Effector memory CD8-positive, alpha-beta T cell (primary cell): ENCODE results near the gene SERINC4.
"Not testable (repeated sequence)": the region's sequence is repeated elsewhere in the genome, so short reads cannot be mapped to it uniquely, and the experiment has no call there.

Source experiments
- ATAC-seq: fragments of 150-1000 bp; cut with Tn5 transposase; replicated peaks from 2 replicates; pipeline ENCODE4 v1.10.0; 2021; ENCODE audit warnings: mild to moderate bottlenecking, moderate library complexity
- DNase-seq, 3 experiments: peaks; one replicate each; pipeline ENCODE4 v3.0.0; 2021
- H3K27ac Mint-ChIP-seq, 2 donors: one replicate each; pipeline ENCODE4 v1.8.0; 2022; ENCODE audit warnings: mild to moderate bottlenecking in 2 of 2, mixed read lengths in 2 of 2, moderate library complexity in 2 of 2
- H3K27me3 Mint-ChIP-seq, 2 donors: one replicate each; pipeline ENCODE4 v1.8.0; 2022; ENCODE audit warnings: mixed read lengths in 2 of 2
- H3K36me3 Mint-ChIP-seq: one replicate; pipeline ENCODE4 v1.8.0; 2022; ENCODE audit warnings: mild to moderate bottlenecking, moderate library complexity, mixed read lengths; ENCODE audit not compliant: insufficient read depth
- H3K4me1 Mint-ChIP-seq, 2 donors: one replicate each; pipeline ENCODE4 v1.8.0; 2022; ENCODE audit warnings: low read depth in 2 of 2, mixed read lengths in 2 of 2
- H3K4me3 Mint-ChIP-seq, 2 donors: one replicate each; pipeline ENCODE4 v1.8.0; 2022; ENCODE audit warnings: mild to moderate bottlenecking in 2 of 2, mixed read lengths in 2 of 2, moderate library complexity in 2 of 2
- H3K9me3 Mint-ChIP-seq, 2 donors: one replicate each; pipeline ENCODE4 v1.8.0; 2022; ENCODE audit warnings: mixed read lengths in 2 of 2
- total RNA-seq, 9 experiments: gene quantifications; one replicate each; lab custom pipeline; 2026; lab: John Stamatoyannopoulos, UW

SERINC4 gene
- 0 to 0.63 (median 0.21) reads per million in 9 experiments for total RNA-seq

- ATAC-seq (no peak), DNase-seq (no peak)
- Mint-ChIP-seq H3K4me3 (peak within 1 kb of the TSS; percentile 98 to 99), H3K27me3 (no peaks in the 10 kb centered on the region), H3K4me1 (peaks cover 37 to 46% of the 10 kb centered on the region in 2 donors), H3K36me3 (peaks cover 70% of the 10 kb centered on the region), H3K9me3 (no peaks in the 10 kb centered on the region), H3K27ac (peak within 1 kb of the TSS; percentile 93 to 96)
These were observed at the start of gene SERINC4 for GRCh38 chr15:43799945-43800285. SERINC4 (minus strand) TSS chr15:43800220; CDS start chr15:43799986, 234 bp downstream.

GRCh38 chr15:43845421-43845820 is 45.4 kb upstream of the SERINC4 start:
- H3K36me3 Mint-ChIP-seq: peaks cover 54% of the 10 kb centered on the region
- H3K27me3 Mint-ChIP-seq: no peaks in the 10 kb centered on the region
- ATAC-seq (no peak), DNase-seq (no peak)
- H3K4me3 Mint-ChIP-seq: no peak overlapping the region
- H3K27ac Mint-ChIP-seq: peak overlapping the region in 1 of 2 donors; percentile 16
- H3K9me3 Mint-ChIP-seq: no peaks in the 10 kb centered on the region
- H3K4me1 Mint-ChIP-seq: no peaks in the 10 kb centered on the region

- peak overlapping the region; percentile 73 to 83 for H3K27ac Mint-ChIP-seq
- H3K4me1 Mint-ChIP-seq: peaks cover 25 to 32% of the 10 kb centered on the region in 2 donors
- peak overlapping the region; percentile 40 to 63 for H3K4me3 Mint-ChIP-seq
- H3K9me3 Mint-ChIP-seq, DNase-seq, H3K27me3 Mint-ChIP-seq, ATAC-seq: not testable (repeated sequence)
- H3K36me3 Mint-ChIP-seq: peaks cover 32% of the 10 kb centered on the region
These were observed 32.5 kb upstream of the SERINC4 start for GRCh38 chr15:43832485-43832884.

GRCh38 chr15:43831519-43832052 is 31.6 kb upstream of the SERINC4 start:
- Mint-ChIP-seq H3K4me1 (peaks cover 29 to 40% of the 10 kb centered on the region in 2 donors), H3K36me3 (peaks cover 30% of the 10 kb centered on the region), H3K4me3 (peak overlapping the region in 1 of 2 donors; percentile 63), H3K27ac (peak overlapping the region; percentile 73 to 83)
- H3K27me3 Mint-ChIP-seq, ATAC-seq, DNase-seq, H3K9me3 Mint-ChIP-seq: not testable (repeated sequence)

- H3K9me3 Mint-ChIP-seq, H3K27me3 Mint-ChIP-seq, DNase-seq, H3K27ac Mint-ChIP-seq, H3K4me3 Mint-ChIP-seq, ATAC-seq: not testable (repeated sequence)
- peaks cover 27% of the 10 kb centered on the region for H3K36me3 Mint-ChIP-seq
- H3K4me1 Mint-ChIP-seq: peaks cover 29 to 44% of the 10 kb centered on the region in 2 donors
These were observed 30.8 kb upstream of the SERINC4 start for GRCh38 chr15:43830691-43831275.

- H3K27me3 Mint-ChIP-seq, ATAC-seq, H3K9me3 Mint-ChIP-seq, DNase-seq: not testable (repeated sequence)
- H3K4me1 Mint-ChIP-seq: peaks cover 29 to 44% of the 10 kb centered on the region in 2 donors
- H3K27ac Mint-ChIP-seq: peak overlapping the region; percentile 79 to 96
- peaks cover 20% of the 10 kb centered on the region for H3K36me3 Mint-ChIP-seq
- peak overlapping the region; percentile 17 to 56 for H3K4me3 Mint-ChIP-seq
These were observed 30.0 kb upstream of the SERINC4 start for GRCh38 chr15:43829951-43830540.

GRCh38 chr15:43828061-43828657 is 28.1 kb upstream of the SERINC4 start:
- peak overlapping the region; percentile 88 to 99 for H3K4me3 Mint-ChIP-seq
- no peaks in the 10 kb centered on the region for H3K27me3 Mint-ChIP-seq
- no peaks in the 10 kb centered on the region for H3K9me3 Mint-ChIP-seq
- peaks cover 19% of the 10 kb centered on the region for H3K36me3 Mint-ChIP-seq
- ATAC-seq (no peak), DNase-seq (no peak)
- peak overlapping the region; percentile 93 to 96 for H3K27ac Mint-ChIP-seq
- H3K4me1 Mint-ChIP-seq: peaks cover 33 to 51% of the 10 kb centered on the region in 2 donors

GRCh38 chr15:43826508-43827341 is 26.7 kb upstream of the SERINC4 start, which contains the start of gene WDR76:
WDR76 (plus strand) TSS chr15:43827002; CDS start chr15:43827033, 31 bp downstream.
- H3K36me3 Mint-ChIP-seq: peaks cover 19% of the 10 kb centered on the region
- no peaks in the 10 kb centered on the region for H3K9me3 Mint-ChIP-seq
- H3K27ac Mint-ChIP-seq: peak within 1 kb of the TSS; percentile 93 to 96
- DNase-seq (peak; percentile 46 to 56 (median 49)), ATAC-seq (peak; percentile 61)
- no peaks in the 10 kb centered on the region for H3K27me3 Mint-ChIP-seq
- peaks cover 31 to 48% of the 10 kb centered on the region in 2 donors for H3K4me1 Mint-ChIP-seq
- peak within 1 kb of the TSS; percentile 98 to 99 for H3K4me3 Mint-ChIP-seq

- DNase-seq: no peak
- Mint-ChIP-seq H3K27me3 (no peaks in the 10 kb centered on the region), H3K27ac (peak overlapping the region; percentile 93 to 96), H3K4me1 (peaks cover 31 to 51% of the 10 kb centered on the region in 2 donors), H3K9me3 (no peaks in the 10 kb centered on the region), H3K4me3 (peak overlapping the region; percentile 98 to 99), H3K36me3 (peaks cover 19% of the 10 kb centered on the region)
- ATAC-seq: no peak
These were observed 26.0 kb upstream of the SERINC4 start for GRCh38 chr15:43826029-43826507.

- not testable (repeated sequence) for H3K27me3 Mint-ChIP-seq, ATAC-seq, DNase-seq, H3K9me3 Mint-ChIP-seq
- H3K36me3 Mint-ChIP-seq: peaks cover 21% of the 10 kb centered on the region
- peaks cover 31 to 51% of the 10 kb centered on the region in 2 donors for H3K4me1 Mint-ChIP-seq
- peak overlapping the region in 1 of 2 donors; percentile 75 for H3K27ac Mint-ChIP-seq
- H3K4me3 Mint-ChIP-seq: peak overlapping the region; percentile 98 to 99
These were observed 25.3 kb upstream of the SERINC4 start for GRCh38 chr15:43825305-43825704.

- ATAC-seq: peak; percentile 88
- H3K36me3 Mint-ChIP-seq: peaks cover 21% of the 10 kb centered on the region
- peak; percentile 83 to 88 (median 85) for DNase-seq
- H3K27ac Mint-ChIP-seq: peak within 1 kb of the TSS; percentile 96 to 99
- H3K27me3 Mint-ChIP-seq: no peaks in the 10 kb centered on the region
- peak within 1 kb of the TSS; percentile 98 to 99 for H3K4me3 Mint-ChIP-seq
- peaks cover 29 to 45% of the 10 kb centered on the region in 2 donors for H3K4me1 Mint-ChIP-seq
- no peaks in the 10 kb centered on the region for H3K9me3 Mint-ChIP-seq
These were observed 24.6 kb upstream of the SERINC4 start, which contains the start of gene MFAP1 for GRCh38 chr15:43824302-43825246. MFAP1 (minus strand) TSS chr15:43824690; CDS start chr15:43824569, 121 bp downstream.

GRCh38 chr15:43821505-43821904 is 21.5 kb upstream of the SERINC4 start:
- Mint-ChIP-seq H3K27me3 (no peaks in the 10 kb centered on the region), H3K9me3 (no peaks in the 10 kb centered on the region), H3K27ac (peak overlapping the region in 1 of 2 donors; percentile 36), H3K36me3 (peaks cover 30% of the 10 kb centered on the region), H3K4me1 (peaks cover 10 to 28% of the 10 kb centered on the region in 2 donors), H3K4me3 (peak overlapping the region; percentile 17 to 19)
- ATAC-seq: no peak
- DNase-seq: no peak
